GM12801 (cell line): ENCODE results near the gene MIR17HG.

ENCODE experiments used
- TF ChIP-seq, protein P1 (sequence below): IDR thresholded peaks from one replicate; pipeline ENCODE4 v1.5.1; 2011; ENCODE audit warnings: control low read depth; ENCODE audit not compliant: insufficient read length; ENCODE audit errors: extremely low read depth

MIR17HG gene

DNA sequence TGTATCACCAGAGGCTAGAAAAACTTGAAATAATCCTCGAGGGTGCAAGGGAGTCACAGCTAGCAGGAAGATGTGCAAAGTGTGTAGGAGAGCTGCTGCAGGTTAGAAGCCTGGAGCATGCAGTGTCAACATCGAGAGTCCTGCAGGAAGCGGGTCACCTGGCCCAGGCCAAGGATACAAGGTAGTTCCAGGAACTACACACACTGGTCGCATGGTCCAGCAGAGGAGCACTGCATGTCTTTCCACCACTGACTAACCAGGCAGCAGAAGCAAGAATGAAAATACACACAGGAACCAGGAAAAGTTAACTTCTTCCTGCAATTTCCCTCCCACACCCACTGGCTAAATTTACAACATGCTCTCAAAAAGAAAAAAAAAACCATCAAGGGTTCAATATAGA, 36.0 kb upstream of the MIR17HG start:
- TF ChIP-seq, protein P1, sequence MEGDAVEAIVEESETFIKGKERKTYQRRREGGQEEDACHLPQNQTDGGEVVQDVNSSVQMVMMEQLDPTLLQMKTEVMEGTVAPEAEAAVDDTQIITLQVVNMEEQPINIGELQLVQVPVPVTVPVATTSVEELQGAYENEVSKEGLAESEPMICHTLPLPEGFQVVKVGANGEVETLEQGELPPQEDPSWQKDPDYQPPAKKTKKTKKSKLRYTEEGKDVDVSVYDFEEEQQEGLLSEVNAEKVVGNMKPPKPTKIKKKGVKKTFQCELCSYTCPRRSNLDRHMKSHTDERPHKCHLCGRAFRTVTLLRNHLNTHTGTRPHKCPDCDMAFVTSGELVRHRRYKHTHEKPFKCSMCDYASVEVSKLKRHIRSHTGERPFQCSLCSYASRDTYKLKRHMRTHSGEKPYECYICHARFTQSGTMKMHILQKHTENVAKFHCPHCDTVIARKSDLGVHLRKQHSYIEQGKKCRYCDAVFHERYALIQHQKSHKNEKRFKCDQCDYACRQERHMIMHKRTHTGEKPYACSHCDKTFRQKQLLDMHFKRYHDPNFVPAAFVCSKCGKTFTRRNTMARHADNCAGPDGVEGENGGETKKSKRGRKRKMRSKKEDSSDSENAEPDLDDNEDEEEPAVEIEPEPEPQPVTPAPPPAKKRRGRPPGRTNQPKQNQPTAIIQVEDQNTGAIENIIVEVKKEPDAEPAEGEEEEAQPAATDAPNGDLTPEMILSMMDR, result no peak

DNA sequence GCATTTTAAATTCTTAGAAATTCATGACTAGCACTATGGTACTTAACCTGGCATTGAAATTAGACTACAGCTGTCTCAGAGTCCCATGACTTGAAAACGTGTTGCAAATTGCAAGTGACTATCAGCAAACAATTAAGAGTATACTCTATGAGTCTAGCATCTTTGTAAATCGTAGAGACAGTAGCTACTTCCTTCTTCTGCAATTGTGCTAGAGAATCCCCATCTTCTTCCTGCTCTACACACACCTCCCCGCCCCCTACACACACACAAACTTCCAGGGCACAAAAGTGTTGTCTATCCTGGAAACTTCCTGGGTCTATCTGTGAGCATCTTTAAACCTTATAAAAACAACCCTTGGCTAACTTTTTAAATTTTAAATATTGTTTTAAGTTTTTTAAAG, 35.2 kb upstream of the MIR17HG start:
- TF ChIP-seq, protein P1, result no peak

DNA sequence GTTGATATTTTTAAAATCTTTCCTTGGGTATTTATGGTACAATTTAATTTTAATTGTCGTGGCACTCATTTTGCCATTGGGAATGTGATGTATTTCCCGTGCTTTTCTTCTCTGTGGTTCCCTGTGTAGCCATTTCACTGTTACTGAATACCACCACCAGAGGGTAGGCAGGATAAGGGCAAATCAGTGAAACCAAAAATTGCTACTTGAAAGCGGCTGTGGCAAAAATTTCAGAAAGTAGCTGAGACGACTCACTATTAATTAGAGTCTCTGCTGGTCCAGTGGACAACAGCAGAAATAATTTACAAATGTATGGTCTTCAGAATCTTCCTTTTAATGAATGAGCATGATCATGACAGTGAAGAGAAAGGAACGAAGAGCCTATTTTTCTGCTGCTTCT, 34.4 kb upstream of the MIR17HG start:
- TF ChIP-seq, protein P1, result no peak

DNA sequence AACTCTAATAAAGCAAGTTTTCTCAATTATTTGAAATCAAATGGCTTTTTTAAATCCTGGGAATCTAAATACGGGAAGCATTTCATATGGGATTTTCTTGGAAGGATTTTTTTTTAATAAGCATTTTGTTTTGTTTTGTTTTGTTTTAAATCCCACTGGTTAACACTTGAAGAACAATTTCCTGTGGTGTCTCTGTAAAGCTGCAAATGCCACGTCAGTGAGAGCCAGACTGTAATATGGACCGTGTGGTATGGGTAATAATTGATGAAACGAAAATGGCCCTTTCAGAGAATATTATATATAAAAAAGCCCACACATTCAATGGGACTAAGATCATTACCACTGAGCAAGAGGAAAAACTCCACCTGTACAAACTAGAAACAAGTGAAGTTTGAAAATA, 33.9 kb upstream of the MIR17HG start:
- TF ChIP-seq, protein P1, result no peak

DNA sequence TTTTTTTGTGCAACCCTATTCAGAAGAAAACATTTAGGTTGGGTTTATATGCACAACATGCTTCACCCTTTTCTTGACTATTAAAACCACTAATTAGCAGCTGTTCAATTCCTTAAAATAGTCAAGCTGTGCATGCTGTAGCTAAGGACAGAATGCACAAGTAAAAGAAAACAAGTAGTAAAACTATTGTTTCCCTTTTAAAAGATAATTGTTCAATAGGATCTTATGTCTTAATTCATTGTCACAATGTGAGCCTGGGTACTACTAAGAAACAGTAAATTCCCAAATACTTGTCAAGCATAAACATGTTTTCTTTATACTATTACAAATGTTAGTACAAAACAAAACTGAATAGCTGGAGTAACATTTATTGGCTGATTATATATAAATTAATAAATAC, 32.6 kb upstream of the MIR17HG start:
- TF ChIP-seq, protein P1, result no peak

GRCh38 chr13:91318886-91319285, 28.6 kb upstream of the MIR17HG start:
- TF ChIP-seq, protein P1, result no peak

DNA sequence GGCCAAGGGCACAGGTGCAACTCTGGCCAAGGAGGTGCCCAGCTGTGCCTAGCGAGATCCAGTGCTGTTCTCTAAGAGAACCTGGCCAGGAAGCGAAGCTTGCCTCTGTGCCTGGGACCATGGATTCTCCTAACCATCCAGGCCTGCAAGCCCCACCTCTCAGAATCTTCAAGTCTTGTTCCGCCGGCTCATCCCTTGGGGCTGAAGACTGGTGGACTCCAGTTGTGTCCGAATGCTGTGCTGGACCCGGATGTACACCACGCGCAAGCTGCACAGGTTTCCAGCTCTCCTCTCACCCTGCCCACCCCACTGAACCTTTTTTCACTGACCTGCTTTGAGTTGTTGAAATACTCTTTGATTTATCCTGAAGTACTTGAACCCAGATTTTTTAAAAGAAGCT, 27.5 kb upstream of the MIR17HG start:
- TF ChIP-seq, protein P1, result no peak

DNA sequence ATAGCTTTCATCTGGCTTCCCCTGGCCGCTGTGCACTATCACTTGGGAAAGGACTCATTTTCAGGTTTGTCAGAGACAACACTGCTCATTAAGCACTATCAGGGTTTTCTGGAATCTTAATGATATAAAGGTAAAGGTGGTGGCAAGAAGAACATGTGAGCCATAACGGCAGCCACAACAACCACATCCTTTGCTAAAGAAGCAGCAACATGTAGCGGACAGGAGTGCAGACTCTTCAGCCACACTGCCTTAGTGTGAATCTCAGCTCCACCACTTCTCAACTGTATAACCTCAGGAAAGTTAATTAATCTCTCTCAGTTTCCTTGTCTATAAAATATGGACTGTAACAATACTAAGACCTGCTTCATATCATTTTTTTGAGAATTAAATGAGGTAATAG, 24.1 kb upstream of the MIR17HG start:
- TF ChIP-seq, protein P1, result no peak
